Measurements from ENCODE around the gene HLA-DOA. TPM values are rescaled to one million over a fixed set of nuclear protein-coding genes. Genes with fewer than 3 reads are reported as not detected.

Gene HLA-DOA
- total and polyA plus RNA-seq, 10 of the 15 experiments (the other 5 are each of a cell fraction or from before 2014, with no cell fraction given), result 8.8 to 108 (median 58.3) TPM

- peak; percentile 43; the same call in 1 of the 2 replicates for TF ChIP-seq RUNX3 (IDR thresholded peaks at IDR 0.05; ENCODE audit: low read length)
Measured at GRCh38 chr6:33018904-33019303, 9.5 kb upstream of the HLA-DOA start (continued).

- H3K36me3 ChIP-seq (ENCODE audit: control insufficient read depth in 2 of 2, insufficient read depth in 2 of 2, low read length in 1 of 2), result no peaks in the 10 kb centered on the region
- ATAC-seq, result no peak
- ChIA-PET CTCF (interaction anchor here (0.7 to 12.3 kb wide), 23 partner anchors 8 to 180 kb away, joined by 3 to 281 read pairs (median 4); partner anchors contain the start of genes HLA-DPA1, HLA-DPB1 and TAP2), POLR2A (interaction anchor here (0.6 to 14.8 kb wide), 17 partner anchors 8 to 574 kb away, joined by 3 to 240 read pairs (median 3); partner anchors contain the start of genes HLA-DPA1 and HLA-DPB1), RAD21 (ENCODE audit: unreplicated experiment) (interaction anchor here (1.1 to 9.7 kb wide), 12 partner anchors 9 to 133 kb away, joined by 3 to 139 read pairs (median 4); partner anchors contain the start of genes HLA-DMA, HLA-DOA, HLA-DPA1 and HLA-DPB1), SMC1A (ENCODE audit: uncharacterized antibody, unreplicated experiment) (interaction anchor here (1.0 to 12.9 kb wide), 17 partner anchors 10 to 231 kb away, joined by 3 to 177 read pairs (median 9); partner anchors contain the start of genes HLA-DMA, HLA-DPA1 and HLA-DPB1)
- H3K9ac ChIP-seq (ENCODE audit: control insufficient read depth, insufficient read depth, low read length), result no peak overlapping the region; the same call in 1 of the 2 replicates
- intact Hi-C loops (cut with micrococcal nuclease; ENCODE audit: unreplicated experiment) (no loop called here), in situ Hi-C loops (cut with MboI) (loop anchor here (5.0 kb wide), 1 partner anchor 64 kb away; no protein-coding TSS in a partner anchor)
- no peak overlapping the region for H2AFZ ChIP-seq (ENCODE audit: control insufficient read depth, low read depth, low read length)
- TF ChIP-seq CHD1 (IDR thresholded peaks at IDR 0.05; ENCODE audit: low read depth, low read length) (no peak), ATF2 (IDR thresholded peaks at IDR 0.05; ENCODE audit: low read length) (0 out of 2 replicates have a peak, but pooled peaks have one; percentile 8), IRF3 (IDR thresholded peaks at IDR 0.05) (no peak), SUZ12 (IDR thresholded peaks at IDR 0.05; ENCODE audit: unreplicated experiment) (no peak), IKZF2 (IDR thresholded peaks at IDR 0.05) (no peak)
- H4K20me1 ChIP-seq (ENCODE audit: control insufficient read depth, insufficient read depth), result no peaks in the 10 kb centered on the region
- peak overlapping the region; percentile 70; the same call in 1 of the 2 replicates for H3K27ac ChIP-seq (ENCODE audit: control insufficient read depth, insufficient read depth)
- H3K27me3 ChIP-seq (replicated peaks in 1 of 2; ENCODE audit: control insufficient read depth in 2 of 2, insufficient read depth in 2 of 2, low read length in 1 of 2), result no peaks in the 10 kb centered on the region
- BruUV-seq (replicated peaks), result TSS peak; percentile 90
- H3K4me1 ChIP-seq (ENCODE audit: control insufficient read depth, insufficient read depth, low read length), result peaks cover 22% of the 10 kb centered on the region
- no peak overlapping the region for H3K4me3 ChIP-seq
- H3K4me2 ChIP-seq (ENCODE audit: control insufficient read depth, insufficient read depth), result no peak overlapping the region
- H3K9me3 ChIP-seq (replicated peaks; ENCODE audit: control insufficient read depth, insufficient read depth, low read length), result no peaks in the 10 kb centered on the region
- no peak for DNase-seq (ENCODE audit: low read depth, low spot score)
- H3K79me2 ChIP-seq (ENCODE audit: control insufficient read depth, insufficient read depth, low read length), result no peaks in the 10 kb centered on the region
- FAIRE-seq, result no peak
Measured at GRCh38 chr6:33018418-33018817, 9.0 kb upstream of the HLA-DOA start.
